HL-60/S4 (cell line): ENCODE data around the gene COL6A3.
"Not testable (repeated sequence)": the region's sequence is repeated elsewhere in the genome, so short reads cannot be mapped to it uniquely, and the experiment has no call there.

Experiments
- in situ Hi-C: fragments of 300-500 bp; cut with MboI; formaldehyde crosslinking; loops from 2 replicates; pipeline ENCODE4 v1.14.3; 2022; ENCODE audit warnings: low sequenced_read_pairs

The COL6A3 gene

GRCh38 chr2:237388036-237388435 is 25.9 kb downstream of the COL6A3 start:
- in situ Hi-C loops = no loop called here

GRCh38 chr2:237384672-237385020 is 29.3 kb downstream of the COL6A3 start:
- in situ Hi-C loops = no loop called here

GRCh38 chr2:237383991-237384671 is 29.8 kb downstream of the COL6A3 start:
- in situ Hi-C loops = no loop called here

- in situ Hi-C loops = no loop called here
Observed at GRCh38 chr2:237380768-237381167, 33.2 kb downstream of the COL6A3 start.

- in situ Hi-C loops = no loop called here
Observed at GRCh38 chr2:237379636-237380035, 34.3 kb downstream of the COL6A3 start.

- in situ Hi-C loops = no loop called here
Observed at GRCh38 chr2:237378650-237379049, 35.3 kb downstream of the COL6A3 start.

- in situ Hi-C loops = no loop called here
Observed at GRCh38 chr2:237374284-237375060, 39.5 kb downstream of the COL6A3 start.

GRCh38 chr2:237371856-237372255 is 42.1 kb downstream of the COL6A3 start:
- in situ Hi-C loops = no loop called here

GRCh38 chr2:237365671-237366070 is 48.3 kb downstream of the COL6A3 start:
- in situ Hi-C loops = no loop called here

GRCh38 chr2:237364655-237365054 is 49.3 kb downstream of the COL6A3 start:
- in situ Hi-C loops = no loop called here

GRCh38 chr2:237361194-237362004 is 52.6 kb downstream of the COL6A3 start:
- in situ Hi-C loops = no loop called here

- in situ Hi-C loops = no loop called here
Observed at GRCh38 chr2:237359894-237360780, 53.8 kb downstream of the COL6A3 start.

- in situ Hi-C loops = no loop called here
Observed at GRCh38 chr2:237359518-237359840, 54.5 kb downstream of the COL6A3 start.

GRCh38 chr2:237358721-237359517 is 55.0 kb downstream of the COL6A3 start:
- in situ Hi-C loops = no loop called here

- in situ Hi-C loops = no loop called here
Observed at GRCh38 chr2:237355701-237356100, 58.3 kb downstream of the COL6A3 start.

- in situ Hi-C loops = no loop called here
Observed at GRCh38 chr2:237354892-237355291, 59.1 kb downstream of the COL6A3 start.

- in situ Hi-C loops = not testable (repeated sequence)
Observed at GRCh38 chr2:237354172-237354571, 59.8 kb downstream of the COL6A3 start.

- in situ Hi-C loops = no loop called here
Observed at GRCh38 chr2:237353215-237353614, 60.7 kb downstream of the COL6A3 start.

GRCh38 chr2:237352279-237352845 is 61.6 kb downstream of the COL6A3 start:
- in situ Hi-C loops = no loop called here

- in situ Hi-C loops = no loop called here
Observed at GRCh38 chr2:237351796-237352195, 62.2 kb downstream of the COL6A3 start.
